ENCODE data around the gene GARIN5B.

GARIN5B gene

GRCh38 chr19:55391702-55392615, 28.9 kb upstream of the GARIN5B start:
- TF ChIP-seq CTCF (IDR thresholded peaks at IDR 0.05; ENCODE audit: low read length) (no peak), EZH2 (IDR thresholded peaks at IDR 0.05; ENCODE audit: borderline replicate concordance, low read length) (no peak)
- Histone ChIP-seq H3K4me1 (ENCODE audit: insufficient read depth, low read length, severe bottlenecking) (peaks cover 25% of the 10 kb centered on the region), H2AFZ (ENCODE audit: low read length) (no peak overlapping the region), H3F3A (ENCODE audit: insufficient read depth, low read length) (no peaks in the 10 kb centered on the region), H3K27me3 (ENCODE audit: insufficient read depth, low read length) (no peaks in the 10 kb centered on the region), H3K9ac (ENCODE audit: low read length) (no peak overlapping the region), H3K27ac (ENCODE audit: low read depth, low read length, poor library complexity, severe bottlenecking) (no peak overlapping the region), H3K36me3 (ENCODE audit: insufficient read depth, low read length) (peaks cover 41% of the 10 kb centered on the region), H4K20me1 (ENCODE audit: insufficient read depth, low read length) (no peaks in the 10 kb centered on the region), H3K79me2 (ENCODE audit: insufficient read depth, low read length) (no peaks in the 10 kb centered on the region), H3K9me2 (ENCODE audit: low read depth, low read length) (no peaks in the 10 kb centered on the region), H3K4me2 (ENCODE audit: low read length) (no peak overlapping the region), H3K9me3 (ENCODE audit: low read length) (no peaks in the 10 kb centered on the region), H3K4me3 (ENCODE audit: low read depth, low read length, poor library complexity, severe bottlenecking) (no peak overlapping the region)

DNA sequence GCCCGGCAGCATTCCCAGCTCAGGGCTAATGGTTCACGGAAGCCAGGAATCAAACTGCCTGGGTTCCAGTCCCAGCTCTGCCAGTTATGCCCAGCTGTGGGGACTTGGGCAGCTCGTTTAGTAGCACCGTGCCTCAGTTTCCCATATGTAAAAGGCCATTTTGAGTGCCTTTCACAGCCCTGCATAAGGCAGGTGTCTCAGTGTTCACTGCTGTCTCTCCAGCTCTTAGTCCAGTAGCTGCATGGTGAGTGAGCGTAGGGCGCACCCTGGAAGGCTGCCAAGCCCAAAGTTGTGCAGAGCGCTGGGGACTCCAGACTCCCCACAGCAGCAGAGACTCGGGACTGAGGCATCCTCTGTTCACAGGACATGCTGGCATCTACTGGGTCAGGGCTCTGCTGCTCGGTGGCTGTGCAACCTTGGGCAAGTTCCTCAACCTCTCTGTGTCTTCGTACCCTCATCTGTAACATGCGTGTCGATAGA, 28.2 kb upstream of the GARIN5B start:
- Histone ChIP-seq H3K36me3 (ENCODE audit: insufficient read depth, low read length) (peaks cover 48% of the 10 kb centered on the region), H3K27ac (ENCODE audit: low read depth, low read length, poor library complexity, severe bottlenecking) (no peak overlapping the region), H3K27me3 (ENCODE audit: insufficient read depth, low read length) (no peaks in the 10 kb centered on the region), H2AFZ (ENCODE audit: low read length) (no peak overlapping the region), H3K9me2 (ENCODE audit: low read depth, low read length) (no peaks in the 10 kb centered on the region), H3K4me2 (ENCODE audit: low read length) (no peak overlapping the region), H3K9ac (ENCODE audit: low read length) (no peak overlapping the region), H3K9me3 (ENCODE audit: low read length) (no peaks in the 10 kb centered on the region), H4K20me1 (ENCODE audit: insufficient read depth, low read length) (no peaks in the 10 kb centered on the region), H3K4me1 (ENCODE audit: insufficient read depth, low read length, severe bottlenecking) (peaks cover 31% of the 10 kb centered on the region), H3F3A (ENCODE audit: insufficient read depth, low read length) (no peaks in the 10 kb centered on the region), H3K4me3 (ENCODE audit: low read depth, low read length, poor library complexity, severe bottlenecking) (no peak overlapping the region), H3K79me2 (ENCODE audit: insufficient read depth, low read length) (no peaks in the 10 kb centered on the region)
- no peak for TF ChIP-seq CTCF (IDR thresholded peaks at IDR 0.05; ENCODE audit: low read length)
- no peak for TF ChIP-seq EZH2 (IDR thresholded peaks at IDR 0.05; ENCODE audit: borderline replicate concordance, low read length)

DNA sequence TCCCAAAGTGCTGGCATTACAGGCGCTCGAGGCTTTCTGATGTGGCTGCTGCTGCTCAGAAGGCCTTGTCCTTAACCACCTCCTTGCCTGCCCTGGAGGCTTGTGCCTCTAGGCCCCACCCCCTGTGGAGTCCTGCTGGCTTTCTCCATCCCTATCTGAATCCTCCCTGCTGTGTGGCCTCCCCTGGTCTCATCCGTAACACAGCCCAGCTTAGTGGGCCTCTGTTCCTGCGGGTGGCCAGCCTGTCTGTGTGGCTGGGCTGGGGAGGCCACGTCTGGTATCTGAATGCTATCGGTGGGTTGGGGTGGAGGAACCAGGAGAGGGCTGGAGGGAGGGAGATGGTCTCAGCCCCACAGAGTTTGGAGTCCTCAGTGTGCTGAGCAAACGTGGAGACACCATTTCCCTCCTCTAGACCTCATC, 27.4 kb upstream of the GARIN5B start:
- H3K9ac ChIP-seq (ENCODE audit: low read length), result no peak overlapping the region
- H3K4me2 ChIP-seq (ENCODE audit: low read length), result no peak overlapping the region
- H3K27ac ChIP-seq (ENCODE audit: low read depth, low read length, poor library complexity, severe bottlenecking), result no peak overlapping the region
- H3K4me1 ChIP-seq (ENCODE audit: insufficient read depth, low read length, severe bottlenecking), result peaks cover 31% of the 10 kb centered on the region
- no peaks in the 10 kb centered on the region for H3K9me3 ChIP-seq (ENCODE audit: low read length)
- no peaks in the 10 kb centered on the region for H4K20me1 ChIP-seq (ENCODE audit: insufficient read depth, low read length)
- no peak overlapping the region for H2AFZ ChIP-seq (ENCODE audit: low read length)
- no peaks in the 10 kb centered on the region for H3F3A ChIP-seq (ENCODE audit: insufficient read depth, low read length)
- TF ChIP-seq CTCF (IDR thresholded peaks at IDR 0.05; ENCODE audit: low read length), result no peak
- TF ChIP-seq EZH2 (IDR thresholded peaks at IDR 0.05; ENCODE audit: borderline replicate concordance, low read length), result no peak
- no peaks in the 10 kb centered on the region for H3K79me2 ChIP-seq (ENCODE audit: insufficient read depth, low read length)
- H3K4me3 ChIP-seq (ENCODE audit: low read depth, low read length, poor library complexity, severe bottlenecking), result no peak overlapping the region
- H3K36me3 ChIP-seq (ENCODE audit: insufficient read depth, low read length), result peaks cover 52% of the 10 kb centered on the region
- H3K9me2 ChIP-seq (ENCODE audit: low read depth, low read length), result no peaks in the 10 kb centered on the region
- no peaks in the 10 kb centered on the region for H3K27me3 ChIP-seq (ENCODE audit: insufficient read depth, low read length)
